HG03060 (cell line): Measurements from ENCODE around the gene DDX10.

ENCODE experiments used
- ATAC-seq: cut with Tn5 transposase; IDR thresholded peaks from one replicate; pipeline ENCODE4 v1.9.1; 2021; ENCODE audit warnings: low read depth, moderate number of reproducible peaks; ENCODE audit not compliant: unreplicated experiment

DDX10 gene

DNA sequence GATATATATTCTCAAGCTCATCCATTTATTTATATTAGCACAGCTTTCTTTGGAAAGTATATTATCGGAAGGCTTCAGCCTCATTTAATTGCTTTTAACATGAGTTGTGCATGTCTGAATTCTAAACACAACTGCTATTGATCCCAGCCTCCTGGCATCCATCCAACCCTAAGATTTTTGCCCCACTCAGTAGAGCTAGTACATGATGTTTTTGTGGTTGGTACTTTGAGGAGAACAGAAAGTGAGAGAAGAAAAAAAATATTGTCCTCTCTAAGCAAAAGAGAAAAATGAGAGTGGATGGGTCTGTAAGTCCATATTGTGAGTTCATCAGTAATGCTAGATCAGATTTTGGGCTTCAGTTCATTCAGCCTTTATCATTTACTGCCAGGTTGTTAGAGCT is 198.7 kb downstream of the DDX10 start:
- no peak for ATAC-seq

DNA sequence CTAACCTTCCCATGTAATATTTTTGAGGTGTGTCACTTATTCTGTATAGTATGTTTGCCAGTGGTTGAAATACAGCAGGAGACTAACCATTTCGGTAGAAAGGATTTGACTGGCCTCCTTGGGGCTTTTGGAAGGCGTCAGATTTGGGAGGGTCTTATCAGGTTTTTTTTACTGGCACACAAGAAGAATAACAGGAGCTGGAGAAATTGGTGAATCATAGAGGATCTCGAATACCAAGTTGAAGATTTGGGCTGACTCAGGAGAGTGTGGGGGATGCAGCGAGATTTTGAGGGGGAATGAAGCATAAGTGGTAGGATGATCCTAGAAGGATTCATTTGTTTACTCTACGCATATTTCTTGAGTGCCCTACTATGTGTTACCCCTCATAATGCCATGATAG is 200.5 kb downstream of the DDX10 start:
- no peak for ATAC-seq

DNA sequence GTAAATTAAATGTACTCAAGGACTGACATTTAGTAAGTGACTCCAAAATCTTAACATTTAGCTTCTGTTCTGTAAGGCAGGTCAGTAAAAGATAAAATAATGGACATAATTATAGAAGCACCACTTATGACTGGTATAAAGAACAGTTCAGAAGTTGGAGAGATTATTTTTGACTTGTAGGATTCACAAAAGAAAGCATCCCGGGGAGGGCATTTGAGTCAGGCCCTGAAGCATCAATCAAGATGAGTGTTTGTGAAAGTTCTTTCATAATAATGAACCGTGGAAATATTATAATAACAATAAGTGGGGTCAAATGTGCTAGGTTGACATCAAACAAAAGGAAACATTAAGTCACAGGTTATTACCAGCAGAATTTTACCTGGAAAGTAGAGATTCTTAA is 201.9 kb downstream of the DDX10 start:
- ATAC-seq = no peak

DNA sequence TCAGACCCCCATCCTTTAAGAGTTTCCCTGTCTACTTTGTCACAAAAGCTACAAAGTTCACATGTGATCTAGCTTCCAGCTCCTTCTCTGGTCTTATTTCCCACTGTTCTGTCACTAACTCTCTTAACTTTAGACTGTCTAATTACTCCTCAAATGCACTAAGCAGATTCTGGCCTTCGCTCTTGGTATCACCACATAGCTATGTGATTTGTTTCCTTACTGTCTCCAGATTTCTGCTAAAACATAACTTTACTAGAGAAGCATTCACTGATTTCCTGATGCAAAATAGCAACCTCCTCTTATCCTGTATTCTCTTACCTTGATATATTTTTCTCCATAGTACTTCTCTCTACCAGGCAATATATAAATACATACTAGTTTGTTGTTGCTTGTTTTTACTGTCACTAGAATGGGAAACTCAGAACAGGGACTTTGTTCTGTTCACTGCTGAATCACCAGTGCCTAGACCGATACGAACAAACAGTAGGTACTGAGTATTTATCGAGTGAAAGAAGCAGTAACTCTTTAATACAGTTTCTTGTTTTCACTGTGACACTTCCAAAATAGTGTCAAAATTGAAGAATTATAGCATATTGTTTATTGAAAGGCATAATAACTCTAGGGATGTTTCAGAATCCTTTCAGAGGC is 205.6 kb downstream of the DDX10 start:
- ATAC-seq = no peak

DNA sequence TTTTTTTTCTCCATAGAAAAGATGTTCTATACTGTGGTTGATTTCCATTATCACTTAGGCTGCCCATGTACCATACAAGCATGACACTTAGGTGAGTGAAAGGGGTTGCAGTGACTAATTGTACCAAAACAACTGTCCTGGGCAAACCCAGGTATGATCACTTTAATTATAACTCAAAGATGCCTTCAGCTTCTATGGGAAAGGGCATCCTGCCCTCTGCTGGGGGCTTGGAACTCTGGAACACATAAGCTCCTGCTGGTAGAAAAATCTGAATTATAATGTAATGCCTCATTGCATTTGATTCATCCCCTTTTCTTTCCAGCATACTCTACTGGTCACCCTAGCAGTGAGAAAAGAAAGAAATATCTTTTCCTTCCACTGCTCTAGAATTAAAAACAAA is 206.3 kb downstream of the DDX10 start:
- ATAC-seq = no peak

DNA sequence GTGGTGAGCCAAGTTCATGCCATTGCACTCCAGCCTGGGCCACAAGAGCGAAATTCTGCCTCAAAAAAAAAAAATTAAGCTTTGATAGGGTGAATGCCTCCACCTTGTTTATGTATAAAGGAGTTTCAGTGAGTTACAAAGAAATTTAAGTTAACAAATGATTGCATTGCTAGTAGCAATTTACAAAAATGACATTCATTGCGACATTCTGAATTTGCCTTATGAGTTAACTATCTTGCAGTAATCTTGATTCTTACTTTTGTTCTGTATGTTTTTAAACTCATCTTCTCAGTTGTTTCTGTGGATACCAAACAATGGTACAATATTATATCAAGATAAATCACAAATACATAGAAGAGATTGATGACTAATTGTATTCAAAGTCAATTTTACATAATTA is 207.0 kb downstream of the DDX10 start:
- no peak for ATAC-seq

DNA sequence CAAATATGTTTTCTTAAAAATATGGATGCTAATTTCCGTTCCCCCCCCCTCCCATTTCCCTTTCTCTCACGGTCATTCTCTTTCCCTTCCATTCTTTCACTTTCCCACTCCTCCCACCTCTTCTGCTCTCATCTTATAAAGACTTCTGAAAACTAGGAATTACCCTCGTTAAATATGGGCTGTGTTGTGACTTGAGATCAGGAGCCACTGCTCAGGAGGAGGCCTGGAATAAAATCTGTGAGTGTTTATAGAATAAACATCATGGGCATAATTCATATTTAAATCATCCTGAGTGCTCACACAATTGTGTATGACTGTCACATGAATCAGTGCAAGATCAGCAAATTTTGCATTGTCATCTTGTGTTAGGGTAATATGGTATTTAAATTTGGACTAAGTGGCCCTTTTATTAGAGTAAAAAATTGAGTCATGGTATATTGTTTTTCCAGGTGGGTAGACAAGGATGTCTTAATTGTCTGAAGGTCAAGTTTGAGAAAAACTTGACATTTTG is 208.0 kb downstream of the DDX10 start:
- no peak for ATAC-seq

DNA sequence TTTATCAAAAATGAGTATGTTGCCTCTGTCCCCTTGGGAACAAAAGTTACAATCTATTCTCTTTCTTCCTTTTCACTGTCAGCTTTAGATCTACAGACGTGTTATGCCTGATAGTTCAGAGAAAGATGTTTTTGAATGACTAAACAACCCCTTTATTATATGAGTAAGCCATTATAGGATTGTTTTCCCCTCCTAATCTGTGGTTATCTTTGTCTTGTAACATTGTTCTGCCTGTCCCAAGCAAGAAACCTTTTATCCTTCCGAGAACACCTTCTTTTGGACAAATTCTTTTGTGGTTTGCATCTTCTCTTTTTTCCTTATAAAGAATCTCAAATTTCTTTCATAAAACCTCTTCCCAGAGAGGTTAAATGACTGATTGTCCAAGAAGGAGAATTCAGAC is 208.4 kb downstream of the DDX10 start:
- ATAC-seq = no peak

DNA sequence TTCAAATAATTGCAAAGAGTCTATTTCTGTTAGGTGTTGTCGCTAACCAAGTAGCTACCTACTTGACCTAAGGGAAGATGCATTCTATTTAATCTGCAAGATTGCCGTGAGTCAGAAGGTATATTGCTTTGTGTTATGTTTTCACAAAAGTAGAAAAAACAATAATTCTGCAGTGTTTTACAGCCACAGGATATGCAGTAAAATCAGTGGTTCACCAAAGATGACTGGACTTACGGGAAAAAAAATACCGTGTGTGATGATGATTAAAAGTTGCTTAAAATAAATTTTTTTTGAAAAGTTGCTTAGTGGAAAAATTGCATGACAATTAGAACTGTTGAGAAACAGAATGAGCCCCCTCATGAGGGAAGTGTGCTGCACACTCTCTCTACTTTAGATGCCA is 209.1 kb downstream of the DDX10 start:
- ATAC-seq = no peak

DNA sequence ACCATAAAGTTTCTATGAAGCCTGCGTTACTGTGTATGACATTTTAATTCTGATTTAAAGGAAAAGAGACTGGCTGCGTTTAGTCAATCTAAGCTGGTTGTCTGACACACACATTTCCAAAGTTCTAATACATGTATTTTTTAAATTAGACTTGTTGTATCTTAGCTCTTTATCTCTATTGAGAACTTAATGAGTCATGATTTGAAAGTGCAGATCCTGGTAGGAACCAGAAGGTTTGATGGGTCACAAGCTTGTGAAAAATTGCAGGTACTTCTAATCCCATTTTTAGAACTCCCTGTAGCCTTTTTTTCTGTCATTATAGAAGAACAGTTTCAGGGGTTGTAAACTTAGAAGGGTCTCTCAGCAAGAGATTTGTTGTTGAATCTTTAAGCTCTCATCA is 210.3 kb downstream of the DDX10 start:
- ATAC-seq = no peak

DNA sequence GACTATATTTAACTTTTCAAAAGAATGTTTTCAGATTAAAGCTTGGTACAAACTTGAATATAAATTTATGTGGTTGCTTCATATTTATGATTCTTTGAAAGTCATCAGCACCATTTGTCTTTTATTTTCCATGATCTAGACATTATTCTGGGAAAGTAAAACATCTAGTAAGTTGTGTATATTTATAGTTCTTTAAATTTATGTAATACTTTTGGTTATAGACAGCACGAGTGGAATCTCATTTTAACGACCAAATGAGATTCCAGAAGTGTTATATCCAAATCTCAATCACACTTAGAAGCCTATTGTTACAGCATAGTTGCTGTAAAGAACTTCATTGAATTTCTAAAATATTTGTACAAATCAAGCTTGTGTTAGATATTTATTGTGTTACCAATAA is 212.3 kb downstream of the DDX10 start:
- ATAC-seq = no peak

DNA sequence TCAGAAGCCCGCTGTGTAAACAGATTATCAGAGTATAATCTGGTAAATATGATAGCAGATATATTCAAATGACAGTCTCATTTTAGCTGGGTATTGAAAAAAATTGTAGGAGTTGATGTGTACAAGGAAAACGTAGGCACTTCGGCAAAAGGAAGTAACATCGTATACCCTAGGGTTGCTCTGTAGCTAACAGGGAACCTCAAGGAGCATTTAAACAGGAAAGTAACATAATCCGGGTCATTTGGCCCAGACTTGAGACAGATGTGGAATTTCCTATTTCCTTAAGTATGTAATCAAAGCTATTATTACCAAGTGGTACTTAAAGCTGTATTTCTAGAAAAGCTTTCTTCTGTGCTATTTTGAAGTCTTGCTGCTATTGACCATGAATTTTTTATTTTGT is 215.6 kb downstream of the DDX10 start:
- no peak for ATAC-seq

DNA sequence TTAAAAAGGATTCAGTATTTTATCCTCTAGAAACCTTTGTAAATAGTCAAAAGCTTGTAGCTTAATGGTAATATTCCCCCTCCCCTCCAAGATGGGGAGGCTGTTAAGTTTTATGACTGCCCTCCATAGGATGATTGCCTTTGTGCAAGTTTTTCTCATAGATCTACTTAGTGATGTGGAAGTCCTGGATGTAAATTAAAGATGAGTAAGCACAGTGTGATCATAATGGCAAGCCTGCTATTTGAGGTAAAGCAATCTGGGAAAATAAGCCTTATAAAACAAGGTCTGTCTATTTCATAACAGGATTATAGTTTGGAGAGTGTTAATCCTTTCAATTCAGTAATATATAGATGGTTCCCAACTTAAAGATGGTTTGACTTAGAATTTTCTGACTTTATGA is 216.3 kb downstream of the DDX10 start:
- no peak for ATAC-seq

DNA sequence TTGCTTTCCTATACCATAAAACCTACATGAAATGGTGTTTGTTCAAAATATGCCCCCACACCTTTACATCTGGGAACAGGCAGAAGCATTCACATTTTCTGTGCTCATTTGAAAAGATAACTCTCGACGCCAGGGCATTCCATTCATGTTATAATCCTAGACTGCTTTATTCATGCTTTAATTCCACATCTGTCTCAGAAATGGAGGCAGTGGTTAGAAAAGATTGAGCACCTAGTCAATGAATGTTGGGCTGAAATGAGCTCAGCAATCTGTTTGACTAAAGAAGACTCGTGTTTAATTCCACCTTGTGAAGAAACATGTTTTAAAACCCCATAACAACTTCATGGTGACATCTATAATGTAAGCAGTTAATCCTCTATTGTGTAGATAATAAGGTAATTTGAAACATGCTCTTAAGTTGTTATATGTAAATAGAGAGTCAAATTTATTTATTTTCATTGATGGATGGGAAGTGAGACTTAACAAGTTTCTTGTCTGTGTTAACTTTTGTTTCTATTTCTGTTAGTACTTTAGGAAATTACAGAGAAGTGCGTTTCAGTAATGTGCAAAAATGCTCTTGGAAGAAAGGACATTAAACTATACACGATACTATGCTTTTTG is 217.5 kb downstream of the DDX10 start:
- ATAC-seq = no peak

DNA sequence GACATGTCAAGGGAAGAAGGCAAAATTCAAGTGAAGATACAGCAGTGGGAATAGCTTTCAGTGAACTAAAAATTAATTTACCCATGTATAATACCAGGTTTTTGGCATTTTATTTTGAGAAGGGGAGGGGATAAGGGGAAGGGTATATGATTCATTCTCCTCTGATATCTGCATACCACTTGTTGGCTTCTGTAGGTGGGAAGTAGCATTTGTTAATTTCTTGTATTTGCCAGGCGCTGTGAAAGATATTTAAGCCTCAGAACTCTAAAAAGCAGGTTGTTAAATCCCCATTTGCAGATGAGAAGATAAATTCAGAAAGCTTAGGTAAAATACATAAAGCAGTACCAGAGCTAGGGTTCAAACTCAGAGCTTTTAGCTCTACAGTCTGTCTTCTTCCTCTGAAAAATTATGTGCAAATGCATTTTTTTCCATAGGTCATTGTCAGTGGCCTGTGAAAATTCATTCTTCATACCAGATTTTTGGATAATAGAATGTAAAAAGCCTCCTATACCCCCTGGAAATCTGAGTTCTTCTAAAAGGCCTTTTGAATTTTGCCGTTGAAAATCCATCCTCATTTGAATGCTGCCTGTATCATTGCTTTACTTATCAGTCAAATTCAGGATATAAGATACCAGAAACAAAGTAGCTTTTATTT is 221.3 kb downstream of the DDX10 start:
- ATAC-seq = no peak

DNA sequence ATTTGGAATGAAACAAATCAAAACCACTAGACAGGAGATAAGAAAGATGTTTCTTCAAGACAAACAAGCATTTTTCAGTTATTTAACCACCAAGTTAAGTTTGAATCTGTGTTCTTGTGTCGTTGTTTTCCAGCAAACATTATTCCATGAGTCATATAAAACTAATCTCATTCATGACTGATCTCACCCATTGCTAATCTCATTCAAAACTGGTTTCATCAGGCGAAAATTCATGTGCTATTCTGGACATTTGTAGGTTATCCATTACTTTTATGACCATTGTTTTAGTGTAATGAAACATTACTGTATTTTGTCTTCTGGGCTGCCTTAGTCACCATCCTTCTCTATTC is 221.8 kb downstream of the DDX10 start:
- no peak for ATAC-seq

DNA sequence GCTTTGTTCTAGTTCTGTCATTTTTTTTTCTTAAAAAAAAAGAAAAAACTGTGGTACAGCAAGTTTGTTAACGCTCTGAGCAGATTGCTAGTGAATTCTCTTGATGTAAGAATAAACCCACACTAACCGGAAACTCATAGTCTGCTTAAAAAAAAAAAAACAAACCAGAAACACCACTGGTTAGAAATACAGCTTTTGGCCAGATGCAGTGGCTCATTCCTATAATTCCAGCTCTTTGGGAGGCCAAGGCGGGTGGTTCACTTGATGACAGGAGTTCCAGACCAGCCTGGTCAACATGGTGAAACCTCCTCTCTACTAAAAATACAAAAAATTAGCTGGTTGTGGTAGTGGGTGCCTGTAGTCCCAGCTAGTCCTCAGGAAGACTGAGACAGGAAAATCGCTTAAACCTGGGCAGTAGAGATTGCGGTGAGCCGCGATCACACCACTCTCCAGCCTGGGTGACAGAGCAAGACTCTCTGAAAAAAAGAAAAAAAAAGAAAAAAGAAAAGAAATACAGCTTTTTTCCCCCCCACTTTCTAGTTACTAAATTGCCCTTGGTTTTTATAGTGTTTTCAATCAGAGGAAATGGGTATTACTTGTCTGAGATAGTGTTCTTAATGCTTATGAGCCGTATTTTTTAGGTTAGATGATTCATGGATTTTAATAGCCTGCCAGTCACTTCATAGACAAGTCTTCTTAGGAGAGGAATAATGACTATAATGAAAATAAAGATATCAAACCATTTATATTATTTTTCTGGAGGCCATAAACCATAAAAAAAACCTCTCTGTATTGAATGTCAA is 222.8 kb downstream of the DDX10 start:
- ATAC-seq = no peak

DNA sequence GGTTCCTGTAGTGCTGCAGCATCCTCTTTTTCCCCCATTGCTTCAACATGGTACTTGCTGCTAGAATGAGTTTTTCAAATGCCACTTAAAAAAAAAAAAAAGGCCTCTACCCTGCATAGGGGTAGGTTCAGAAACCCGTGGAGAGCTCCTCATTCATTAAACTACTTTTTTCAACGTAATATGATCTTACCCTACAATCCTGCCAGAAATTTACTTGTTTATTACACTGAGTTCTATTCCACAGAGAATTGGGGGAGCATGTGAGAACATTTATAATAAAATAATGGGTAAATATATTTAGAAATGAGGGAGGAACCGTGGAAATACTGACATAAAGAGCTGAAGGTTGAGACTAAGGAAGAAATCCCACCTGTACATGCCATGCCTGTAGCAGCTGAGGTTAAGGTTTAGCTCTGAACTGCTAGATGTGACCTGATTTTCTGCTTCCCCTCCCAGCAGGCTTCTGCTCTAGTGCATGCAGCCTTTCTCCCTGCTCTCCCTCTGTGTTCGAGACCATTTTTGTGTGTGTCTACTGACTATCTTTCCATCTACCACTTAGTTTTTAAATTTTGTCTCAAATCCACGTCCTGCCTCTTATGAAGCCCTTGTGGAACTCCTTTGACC is 225.7 kb downstream of the DDX10 start:
- ATAC-seq = no peak

DNA sequence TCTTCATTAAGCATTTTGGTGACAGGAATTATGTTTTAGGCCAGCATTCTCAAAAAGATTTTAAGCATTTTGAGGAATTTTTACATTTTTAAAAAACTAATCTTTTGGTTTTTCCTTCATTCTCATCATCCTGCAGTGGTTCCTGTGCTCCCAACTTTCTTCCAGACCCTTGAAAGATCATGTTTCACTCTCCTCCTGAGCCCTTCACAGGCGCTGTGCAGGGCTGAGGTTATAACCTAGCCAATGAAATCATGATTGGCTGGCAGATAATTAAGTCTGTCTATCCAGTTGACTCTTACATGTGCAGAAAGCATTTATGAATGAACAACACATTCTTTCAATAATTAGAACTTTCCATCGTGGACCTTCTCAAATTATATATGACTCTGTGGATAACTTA is 226.3 kb downstream of the DDX10 start:
- no peak for ATAC-seq

DNA sequence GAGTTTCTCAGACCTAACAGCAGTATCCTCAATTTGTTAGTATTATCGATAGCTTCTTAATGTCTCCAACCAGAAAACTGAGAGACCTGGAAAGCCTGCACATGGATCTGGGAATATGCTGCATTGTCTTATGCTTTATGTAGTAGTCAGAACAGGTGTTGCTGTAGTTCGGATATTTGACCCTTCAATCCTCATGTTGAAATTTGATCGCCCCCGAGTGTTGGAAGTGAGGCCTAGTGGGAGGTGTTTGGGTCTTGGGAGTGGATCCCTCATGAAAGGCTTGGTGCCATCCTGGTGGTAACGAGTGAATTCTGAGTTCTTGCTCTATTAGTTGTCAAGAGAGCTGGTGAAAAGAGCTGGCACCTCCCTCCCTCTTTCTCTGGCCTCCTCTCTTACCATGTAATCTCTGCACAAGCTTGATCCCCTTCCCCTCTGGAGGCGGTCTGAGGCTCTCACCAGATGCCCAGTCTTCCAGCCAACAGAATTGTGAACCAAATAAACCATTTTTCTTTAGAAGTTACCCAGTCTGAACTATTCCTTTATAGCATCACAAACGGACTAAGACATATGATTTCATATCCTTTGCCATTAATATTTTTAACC is 227.1 kb downstream of the DDX10 start:
- ATAC-seq = no peak
